Ovary (tissue), 10 donors: Measurements from ENCODE around the gene AIFM3. TPM values are rescaled to one million over a fixed set of nuclear protein-coding genes. Genes with fewer than 3 reads are reported as not detected.

Experiments used
- DNase-seq, 5 donors: peaks; one replicate each; pipeline ENCODE4 v3.0.0-alpha.2; 2019 to 2020
- H3K27ac ChIP-seq, 2 donors: fragments of 200-600 bp; one replicate each; pipeline versions ENCODE4 v1.5.1 to v1.8.0; 2019 to 2022
- H3K27me3 ChIP-seq: fragments of 200-600 bp; one replicate; pipeline ENCODE4 v1.8.0; 2022
- H3K36me3 ChIP-seq: fragments of 200-600 bp; sonication (generic); one replicate; pipeline ENCODE4 v1.5.1; 2019
- H3K4me1 ChIP-seq: one replicate; pipeline ENCODE4 v1.8.1; 2013; ENCODE audit warnings: mild to moderate bottlenecking, moderate library complexity; ENCODE audit not compliant: insufficient read depth
- H3K4me3 ChIP-seq: fragments of 200-600 bp; sonication (generic); one replicate; pipeline ENCODE4 v1.5.1; 2017
- H3K9me3 ChIP-seq, 2 donors: fragments of 200-600 bp in 1 of 2; sonication (generic) in 1 of 2; one replicate each; pipeline versions ENCODE4 v1.5.1 to v1.8.1; 2013 to 2019; ENCODE audit warnings: mild to moderate bottlenecking in 1 of 2, moderate library complexity in 1 of 2
- EP300 ChIP-seq: sonication (generic); formaldehyde crosslinking; IDR thresholded peaks from one replicate; pipeline ENCODE4 v1.6.1; 2017; ENCODE audit warnings: antibody characterized with exemption
- POLR2A ChIP-seq: fragments of 450-650 bp; IDR thresholded peaks from one replicate; pipeline ENCODE4 v1.6.1; 2017; ENCODE audit warnings: antibody characterized with exemption, mild to moderate bottlenecking, moderate library complexity
- WGBS, 3 donors: extraction: QIAGEN DNeasy Blood & Tissue Kit in 1 of 3; methylation state at CpG; one replicate each; pipeline versions ENCODE4 v1.1.5 to v1.1.7; 2013 to 2017; 5-methylcytosine and 5-hydroxymethylcytosine counted together
- intact Hi-C, 4 donors: fragments of 100-400 bp; cut with DNase I; formaldehyde crosslinking; loops; one replicate each; pipeline versions ENCODE4 v1.11.0 to v1.15.1; 2022 to 2023
- long read RNA-seq, 3 donors: library from polyadenylated mRNA in 2 of 3; unstranded in 2 of 3; transcript quantifications; one replicate each; pipeline ENCODE4 v2.0.0 and lab custom pipeline, GENCODE V29; 2021 to 2026
- polyA plus RNA-seq, 2 donors: library from polyadenylated mRNA; stranded (reverse); fragments of 200-250 nt in 1 of 2; fragments of 350-450 nt in 1 of 2; fragmentation: Illumina TruSeq in 1 of 2; extraction: RNeasy Lipid Tissue Mini Kit (QIAGEN cat#74804) in 1 of 2; gene quantifications; one replicate each; pipeline ENCODE4 v1.2.3, GENCODE V29; 2013 to 2014
- total RNA-seq, 7 donors: library from RNA; depleted of rRNA in 2 of 7; stranded (reverse); fragments of >200 nt in 2 of 7; fragmentation: NEBNext Ultra II Directional in 3 of 7; extraction: Animal tissue kit (Norgen Biotek cat#: 25700) in 3 of 7; gene quantifications; one replicate each; pipeline versions ENCODE4 v1.1.0 to v1.2.4, GENCODE V29; 2016 to 2023
- TF ChIP-seq, protein P1 (sequence below), 3 donors: fragments of 450-650 bp in 2 of 3; fragments of 200-600 bp in 1 of 3; IDR thresholded peaks; one replicate each; pipeline versions ENCODE4 v1.5.1 to v1.8.0; 2016 to 2022; ENCODE audit warnings: antibody characterized with exemption in 3 of 3, mild to moderate bottlenecking in 1 of 3
- donor health status: DM: no; HTN: no; CAD: no; lungs with moderate emphysema.
- donor health status: DM: no; HTN: no; CAD: no.
- donor health status: Bipolar disorder and iron deficiency.
- donor health status: DM: yes; HTN: yes; CAD: no.
- donor health status: DM: no; HTN: no; CAD: no.
- donor health status: DM: yes; HTN: yes; CAD: no.

Gene AIFM3, protein sequence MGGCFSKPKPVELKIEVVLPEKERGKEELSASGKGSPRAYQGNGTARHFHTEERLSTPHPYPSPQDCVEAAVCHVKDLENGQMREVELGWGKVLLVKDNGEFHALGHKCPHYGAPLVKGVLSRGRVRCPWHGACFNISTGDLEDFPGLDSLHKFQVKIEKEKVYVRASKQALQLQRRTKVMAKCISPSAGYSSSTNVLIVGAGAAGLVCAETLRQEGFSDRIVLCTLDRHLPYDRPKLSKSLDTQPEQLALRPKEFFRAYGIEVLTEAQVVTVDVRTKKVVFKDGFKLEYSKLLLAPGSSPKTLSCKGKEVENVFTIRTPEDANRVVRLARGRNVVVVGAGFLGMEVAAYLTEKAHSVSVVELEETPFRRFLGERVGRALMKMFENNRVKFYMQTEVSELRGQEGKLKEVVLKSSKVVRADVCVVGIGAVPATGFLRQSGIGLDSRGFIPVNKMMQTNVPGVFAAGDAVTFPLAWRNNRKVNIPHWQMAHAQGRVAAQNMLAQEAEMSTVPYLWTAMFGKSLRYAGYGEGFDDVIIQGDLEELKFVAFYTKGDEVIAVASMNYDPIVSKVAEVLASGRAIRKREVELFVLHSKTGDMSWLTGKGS
- 1 to 10 TPM in 4 of 7 donors, under 1 TPM in 3; 0.43 to 2.7 (median 1.1) TPM for total RNA-seq
- 1 to 10 TPM in 1 of 2 donors, not detected in 1; 1.1 TPM for polyA plus RNA-seq
- long read RNA-seq, donor 1: 0 reads
- long read RNA-seq, donor 2, partial matches to known transcripts: 0 of 1 reads
- long read RNA-seq, donor 2, other reads (novel, unspliced or antisense): 0 of 1 reads
- long read RNA-seq, donor 3, partial matches to known transcripts: 0 of 1 reads
- long read RNA-seq, donor 3, other reads (novel, unspliced or antisense): 1 of 1 reads

DNA sequence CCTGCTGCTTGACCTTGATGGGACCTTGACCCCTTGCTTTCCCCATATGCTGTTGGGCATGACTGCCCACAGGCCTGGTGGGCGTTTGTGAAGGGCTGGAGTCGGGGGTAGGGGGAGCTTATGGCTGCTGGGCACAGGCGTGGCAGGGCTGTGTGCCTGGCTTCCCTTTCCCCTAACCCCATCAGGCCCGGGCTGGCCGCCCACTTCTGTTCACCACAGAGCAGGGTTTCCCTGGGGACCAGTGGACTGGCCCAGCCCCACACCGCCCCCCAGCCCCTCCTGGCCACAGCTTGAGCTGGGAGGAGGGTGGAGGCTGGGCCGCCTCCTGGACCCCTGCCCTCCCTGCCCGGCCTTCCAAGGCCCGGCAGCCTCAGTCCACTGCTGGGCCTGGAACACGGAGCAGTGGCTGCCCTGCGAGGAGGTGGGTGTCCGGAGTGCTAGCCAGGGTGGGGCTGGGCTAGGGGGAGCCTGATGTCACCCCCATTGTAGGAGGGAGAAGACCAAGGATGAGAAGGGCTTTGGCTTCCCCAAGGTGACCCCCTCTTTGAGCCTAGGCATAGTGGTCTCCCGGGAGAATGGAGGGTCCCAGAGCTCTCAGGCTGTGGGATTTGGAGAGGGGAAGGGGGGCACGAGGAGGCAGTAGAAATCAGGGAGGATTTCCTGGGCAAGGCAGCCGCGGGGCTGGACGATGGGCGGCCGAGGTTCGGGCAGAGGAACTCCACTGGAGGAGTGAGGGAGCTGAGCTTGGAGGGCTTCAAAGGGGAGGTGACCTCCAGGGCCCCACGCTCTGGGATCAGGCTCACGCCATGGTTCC, at the start of gene AIFM3:
AIFM3 (plus strand) TSS at position 373 of the 814 bp plus-strand sequence. CDS start 690 bp downstream, outside the sequence.
- no peaks in the 10 kb centered on the region for H3K9me3 ChIP-seq
- H3K4me3 ChIP-seq: no peak within 1 kb of the TSS
- H3K4me1 ChIP-seq: no peaks in the 10 kb centered on the region
- no peaks in the 10 kb centered on the region for H3K27me3 ChIP-seq
- H3K27ac ChIP-seq: no peak within 1 kb of the TSS
- 54 to 65% (median 64%) methylated on average over 22 of the region's 22 CpGs for WGBS, 3 donors
- TF ChIP-seq POLR2A: no peak
- TF ChIP-seq, protein P1, sequence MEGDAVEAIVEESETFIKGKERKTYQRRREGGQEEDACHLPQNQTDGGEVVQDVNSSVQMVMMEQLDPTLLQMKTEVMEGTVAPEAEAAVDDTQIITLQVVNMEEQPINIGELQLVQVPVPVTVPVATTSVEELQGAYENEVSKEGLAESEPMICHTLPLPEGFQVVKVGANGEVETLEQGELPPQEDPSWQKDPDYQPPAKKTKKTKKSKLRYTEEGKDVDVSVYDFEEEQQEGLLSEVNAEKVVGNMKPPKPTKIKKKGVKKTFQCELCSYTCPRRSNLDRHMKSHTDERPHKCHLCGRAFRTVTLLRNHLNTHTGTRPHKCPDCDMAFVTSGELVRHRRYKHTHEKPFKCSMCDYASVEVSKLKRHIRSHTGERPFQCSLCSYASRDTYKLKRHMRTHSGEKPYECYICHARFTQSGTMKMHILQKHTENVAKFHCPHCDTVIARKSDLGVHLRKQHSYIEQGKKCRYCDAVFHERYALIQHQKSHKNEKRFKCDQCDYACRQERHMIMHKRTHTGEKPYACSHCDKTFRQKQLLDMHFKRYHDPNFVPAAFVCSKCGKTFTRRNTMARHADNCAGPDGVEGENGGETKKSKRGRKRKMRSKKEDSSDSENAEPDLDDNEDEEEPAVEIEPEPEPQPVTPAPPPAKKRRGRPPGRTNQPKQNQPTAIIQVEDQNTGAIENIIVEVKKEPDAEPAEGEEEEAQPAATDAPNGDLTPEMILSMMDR (IDR thresholded peaks at IDR 0.05): no peak
- no peak for TF ChIP-seq EP300
- no peaks in the 10 kb centered on the region for H3K36me3 ChIP-seq
- DNase-seq: no peak
- intact Hi-C loops: no loop called here

DNA sequence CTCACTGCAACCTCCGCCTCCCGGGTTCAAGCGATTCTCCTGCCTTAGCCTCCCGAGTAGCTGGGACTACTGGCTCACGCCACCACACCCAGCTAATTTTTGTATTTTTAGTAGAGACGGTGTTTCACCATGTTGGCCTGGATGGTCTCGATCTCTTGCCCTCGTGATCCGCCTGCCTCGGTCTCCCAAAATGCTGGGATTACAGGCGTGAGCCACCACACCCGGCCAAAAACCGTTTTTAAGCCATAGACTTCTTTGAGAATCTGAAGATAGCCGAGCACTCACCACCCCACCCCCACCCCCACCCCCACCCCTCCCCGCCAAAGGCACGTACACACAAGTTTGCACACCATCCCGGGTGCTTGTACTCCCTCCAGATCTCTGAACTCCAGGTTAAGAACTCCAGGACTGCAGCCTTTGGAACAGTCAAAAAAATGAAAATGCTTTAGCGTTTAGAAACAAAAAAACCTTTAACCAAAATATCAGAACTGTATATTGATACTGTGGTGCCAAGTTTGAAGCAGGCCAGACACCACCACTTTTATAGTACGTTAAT, 48.3 kb upstream of the AIFM3 start:
- 0 to 1% (median 1%) methylated on average over 19 of the region's 19 CpGs for WGBS, 3 donors
- no peaks in the 10 kb centered on the region for H3K36me3 ChIP-seq
- no peaks in the 10 kb centered on the region for H3K27me3 ChIP-seq
- TF ChIP-seq, protein P1 (IDR thresholded peaks at IDR 0.05): no peak
- no peak for TF ChIP-seq EP300
- TF ChIP-seq POLR2A: no peak
- no peaks in the 10 kb centered on the region for H3K9me3 ChIP-seq
- intact Hi-C loops: loop anchor here in 1 of 4 donors (5.0 kb wide), 1 partner anchor 56 kb away; no protein-coding TSS in a partner anchor
- DNase-seq: peak in 1 of 5 donors; percentile 18
- peaks cover 7% of the 10 kb centered on the region for H3K4me1 ChIP-seq
- H3K4me3 ChIP-seq: peak overlapping the region; percentile 91
- no peak overlapping the region for H3K27ac ChIP-seq

DNA sequence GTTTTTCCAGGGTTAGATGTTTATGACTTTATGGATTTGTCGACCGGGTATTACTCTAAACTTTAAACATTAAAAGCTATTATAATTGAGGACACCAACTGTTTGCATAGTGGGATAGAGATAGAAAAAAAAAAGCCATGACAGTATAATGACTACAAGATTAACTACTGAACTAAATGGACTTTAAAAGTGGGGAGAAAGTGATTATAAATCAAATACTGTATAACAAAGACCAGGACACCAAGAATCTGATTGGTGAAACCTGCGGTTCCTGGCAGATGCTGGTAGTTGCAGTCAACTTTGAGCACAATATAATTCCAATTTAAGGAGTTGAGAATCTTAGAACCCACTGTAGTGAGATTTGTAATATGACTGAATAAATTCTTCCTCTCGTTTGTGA, 47.3 kb upstream of the AIFM3 start:
- intact Hi-C loops: loop anchor here in 1 of 4 donors (5.0 kb wide), 1 partner anchor 57 kb away; no protein-coding TSS in a partner anchor
- no peak for DNase-seq
- Histone ChIP-seq H3K9me3 (no peaks in the 10 kb centered on the region), H3K4me3 (peak overlapping the region; percentile 91), H3K27me3 (no peaks in the 10 kb centered on the region), H3K4me1 (peaks cover 7% of the 10 kb centered on the region), H3K27ac (no peak overlapping the region), H3K36me3 (no peaks in the 10 kb centered on the region)
- 8 to 10% (median 9%) methylated on average over 4 of the region's 4 CpGs for WGBS, 3 donors
- TF ChIP-seq EP300 (no peak), POLR2A (no peak)
- TF ChIP-seq, protein P1 (IDR thresholded peaks at IDR 0.05): no peak

DNA sequence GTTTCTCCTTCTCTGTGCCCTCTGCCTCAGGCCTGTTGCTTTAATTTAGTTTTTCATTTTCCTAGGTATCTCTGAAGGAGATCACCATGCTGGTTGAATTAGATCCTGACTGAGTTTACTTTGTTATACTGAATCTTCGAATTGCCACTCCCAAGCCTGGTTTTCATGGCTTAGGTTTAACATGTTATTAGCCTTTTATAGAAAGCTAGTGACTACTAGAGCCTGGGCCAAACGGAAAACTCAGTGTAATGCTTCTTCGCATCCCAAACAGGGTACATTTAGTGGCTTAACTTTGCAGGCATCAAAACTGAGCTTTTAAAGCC, 46.2 kb upstream of the AIFM3 start:
- 62 to 71% (median 66%) methylated on average over 3 of the region's 3 CpGs for WGBS, 3 donors
- no peaks in the 10 kb centered on the region for H3K36me3 ChIP-seq
- no peaks in the 10 kb centered on the region for H3K27me3 ChIP-seq
- H3K4me1 ChIP-seq: peaks cover 7% of the 10 kb centered on the region
- no peak overlapping the region for H3K4me3 ChIP-seq
- intact Hi-C loops: no loop called here
- no peak overlapping the region for H3K27ac ChIP-seq
- TF ChIP-seq, protein P1 (IDR thresholded peaks at IDR 0.05): no peak
- TF ChIP-seq POLR2A (no peak), EP300 (no peak)
- no peak for DNase-seq
- no peaks in the 10 kb centered on the region for H3K9me3 ChIP-seq
